IPS-18c (cell line): ENCODE results near the gene PTTG1.

Experiments used
- H3K4me3 ChIP-seq: 2 replicates; pipeline ENCODE4 v1.7.0; 2013; ENCODE audit warnings: low read depth, mild to moderate bottlenecking, low read length, moderate library complexity; ENCODE audit not compliant: insufficient read depth
- H3K9me3 ChIP-seq: one replicate; pipeline ENCODE4 v1.6.1; 2013; ENCODE audit warnings: mild to moderate bottlenecking, low read length, moderate library complexity; ENCODE audit not compliant: control insufficient read depth, insufficient read depth

The PTTG1 gene

GRCh38 chr5:160421625-160422258, at the start of gene PTTG1:
Gene PTTG1, plus strand, starts transcription at chr5:160421855. Its CDS starts 458 bp downstream, at chr5:160422313.
- no peaks in the 10 kb centered on the region for H3K9me3 ChIP-seq
- H3K4me3 ChIP-seq: peak within 1 kb of the TSS; percentile 82

DNA sequence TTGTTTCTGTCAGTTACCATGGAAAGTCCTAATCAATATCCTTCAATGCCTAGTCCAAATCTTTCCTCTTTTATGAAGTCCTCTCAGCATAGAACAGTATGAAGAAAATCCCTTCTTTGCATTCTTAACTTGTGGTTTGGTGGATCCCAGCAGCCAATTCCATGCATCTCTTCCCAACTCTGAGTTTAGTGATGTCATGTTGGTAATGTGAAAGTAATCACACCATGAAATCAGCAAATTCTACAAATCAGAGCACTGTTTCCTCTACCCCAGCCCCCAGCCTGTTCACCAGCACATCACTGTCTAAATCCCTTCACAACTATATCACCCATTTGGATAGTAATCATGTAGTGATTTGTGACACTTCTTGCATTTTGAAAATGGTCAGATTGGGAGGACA, 46.5 kb upstream of the PTTG1 start:
- Histone ChIP-seq H3K9me3 (no peaks in the 10 kb centered on the region), H3K4me3 (no peak overlapping the region)

- Histone ChIP-seq H3K9me3 (no peaks in the 10 kb centered on the region), H3K4me3 (no peak overlapping the region)
These were observed 46.0 kb upstream of the PTTG1 start for GRCh38 chr5:160375701-160376100.

DNA sequence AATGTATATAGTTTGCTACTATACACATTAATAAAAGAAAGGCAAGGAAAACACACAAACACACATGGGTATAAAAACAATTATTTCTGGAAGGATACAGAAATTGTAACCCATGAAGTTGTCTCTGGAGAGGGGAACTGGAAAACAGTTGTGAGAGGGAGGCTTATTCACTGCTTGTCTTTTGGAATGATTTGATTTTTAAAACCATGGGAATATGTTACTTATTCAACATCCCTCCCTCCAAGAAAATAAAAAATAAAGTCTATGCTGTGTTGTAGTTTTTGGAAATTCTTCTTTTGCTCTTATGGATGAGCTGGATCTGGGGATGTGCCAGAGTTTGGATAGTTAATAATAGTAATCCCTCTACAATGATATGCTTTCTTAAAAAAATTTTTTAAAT, 45.2 kb upstream of the PTTG1 start:
- no peaks in the 10 kb centered on the region for H3K9me3 ChIP-seq
- no peak overlapping the region for H3K4me3 ChIP-seq

GRCh38 chr5:160377651-160378050, 44.0 kb upstream of the PTTG1 start:
- Histone ChIP-seq H3K4me3 (no peak overlapping the region), H3K9me3 (no peaks in the 10 kb centered on the region)

DNA sequence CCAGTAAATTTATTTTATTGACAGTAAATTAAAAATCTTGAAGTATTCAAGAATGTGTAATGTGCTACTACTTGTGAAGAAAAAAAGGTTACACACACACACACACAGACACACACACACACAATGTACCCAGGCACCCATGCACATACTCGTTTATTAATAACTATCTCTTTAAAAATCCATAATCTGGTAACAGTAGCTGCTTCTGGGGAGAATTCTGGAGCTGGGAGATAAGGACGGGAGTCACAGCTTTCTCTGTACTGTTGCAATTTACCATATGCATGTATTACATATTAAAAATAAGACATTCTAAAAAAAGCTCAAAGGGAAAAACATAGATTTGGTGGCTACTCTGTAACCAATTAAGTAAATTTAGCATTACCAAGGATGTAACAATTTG, 43.3 kb upstream of the PTTG1 start:
- no peak overlapping the region for H3K4me3 ChIP-seq
- no peaks in the 10 kb centered on the region for H3K9me3 ChIP-seq

DNA sequence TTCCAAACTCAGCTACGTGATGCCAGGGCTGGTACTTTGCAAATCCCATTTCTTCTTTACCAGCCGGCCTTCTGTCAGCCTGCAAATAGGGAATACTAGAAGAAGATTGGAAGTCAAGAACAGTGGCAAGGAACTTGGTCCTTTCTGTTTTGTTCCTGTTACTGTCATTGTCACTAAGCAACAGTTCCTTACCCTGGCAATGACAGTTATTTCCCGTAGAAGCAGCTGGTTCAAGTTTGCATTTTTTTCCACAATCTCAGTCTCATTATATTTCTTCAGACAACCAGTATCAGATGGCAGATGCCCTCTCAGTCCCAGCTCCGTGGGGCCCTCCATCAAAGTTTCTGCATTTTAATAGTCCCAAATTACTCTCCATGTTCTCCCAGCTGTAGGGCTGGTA, 42.1 kb upstream of the PTTG1 start:
- H3K4me3 ChIP-seq: no peak overlapping the region
- H3K9me3 ChIP-seq: no peaks in the 10 kb centered on the region

DNA sequence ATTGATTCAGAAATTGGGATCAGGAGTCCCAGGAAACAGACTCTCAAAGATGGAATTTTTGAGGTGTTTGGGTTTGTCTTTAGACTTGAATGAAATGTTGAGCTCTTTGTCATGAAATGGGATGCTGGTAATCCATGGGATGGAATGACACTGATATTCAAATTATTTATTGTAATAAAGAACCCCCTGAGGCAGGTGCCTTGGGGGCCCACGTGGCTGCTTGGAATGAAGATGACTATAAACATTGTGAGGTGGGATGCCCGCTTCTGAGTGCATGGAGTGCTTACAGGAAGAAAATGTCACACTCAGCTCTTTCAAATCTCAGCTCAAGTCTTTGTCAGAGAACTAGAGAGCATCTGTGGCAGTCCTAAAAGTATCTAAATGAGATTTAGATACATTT, 41.6 kb upstream of the PTTG1 start:
- H3K4me3 ChIP-seq: no peak overlapping the region
- H3K9me3 ChIP-seq: no peaks in the 10 kb centered on the region

GRCh38 chr5:160382346-160382745, 39.3 kb upstream of the PTTG1 start:
- Histone ChIP-seq H3K9me3 (no peaks in the 10 kb centered on the region), H3K4me3 (no peak overlapping the region)

DNA sequence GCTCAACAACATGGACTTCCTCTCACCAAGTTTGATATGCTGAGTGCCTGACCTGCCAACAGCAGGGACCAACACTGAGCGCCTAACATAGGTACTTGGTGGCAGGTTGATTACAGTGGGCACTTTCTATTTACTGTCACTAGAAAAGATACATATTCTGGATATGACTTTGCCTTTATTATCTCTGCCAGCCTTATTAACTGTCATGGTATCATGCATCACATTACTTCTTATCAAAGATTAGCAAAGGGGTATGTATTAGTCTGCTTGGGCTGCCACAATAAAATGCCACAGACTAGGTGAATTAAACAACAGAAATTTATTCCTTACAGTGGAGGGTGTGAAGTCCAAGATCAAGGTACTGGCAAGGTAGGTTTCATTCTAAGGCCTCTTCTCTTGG, 37.0 kb upstream of the PTTG1 start:
- H3K4me3 ChIP-seq: no peak overlapping the region
- H3K9me3 ChIP-seq: no peaks in the 10 kb centered on the region

DNA sequence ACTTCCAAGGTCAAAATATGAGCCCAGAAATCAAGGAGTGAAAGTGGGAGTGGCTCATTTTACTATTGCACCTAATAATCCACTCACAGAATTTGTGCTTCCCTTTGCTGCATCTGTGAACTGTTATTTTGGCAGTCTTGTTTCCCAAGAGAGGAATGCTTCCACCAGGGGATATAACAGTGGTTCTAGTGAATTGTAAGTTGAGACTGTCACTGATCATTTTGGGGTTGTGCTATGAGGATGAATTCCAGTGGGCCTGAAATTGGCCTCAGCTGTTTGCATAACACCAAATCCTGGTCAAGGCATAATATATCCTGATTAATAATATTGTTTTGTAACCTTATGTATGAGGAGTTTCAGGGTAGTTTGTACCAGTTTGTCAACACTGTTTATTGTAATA, 36.2 kb upstream of the PTTG1 start:
- Histone ChIP-seq H3K9me3 (no peaks in the 10 kb centered on the region), H3K4me3 (no peak overlapping the region)

DNA sequence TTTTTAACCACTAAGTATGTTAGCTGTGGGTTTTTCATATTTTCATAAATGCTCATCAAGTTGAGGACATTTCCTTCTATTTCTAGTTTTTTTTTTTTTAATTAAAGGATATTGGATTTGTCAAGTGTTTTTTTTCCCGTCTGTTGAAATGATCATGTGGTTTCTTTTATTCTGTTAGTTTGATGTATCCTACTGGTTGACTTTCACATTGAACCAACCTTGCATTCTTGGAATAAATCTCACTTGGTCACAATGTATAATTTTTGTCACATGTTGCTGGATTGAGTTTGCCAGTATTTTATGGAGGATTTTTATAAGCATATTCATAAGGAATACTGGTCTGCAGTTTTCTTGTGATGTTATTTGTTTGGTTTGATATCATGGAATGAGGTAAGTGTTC, 34.2 kb upstream of the PTTG1 start:
- no peak overlapping the region for H3K4me3 ChIP-seq

DNA sequence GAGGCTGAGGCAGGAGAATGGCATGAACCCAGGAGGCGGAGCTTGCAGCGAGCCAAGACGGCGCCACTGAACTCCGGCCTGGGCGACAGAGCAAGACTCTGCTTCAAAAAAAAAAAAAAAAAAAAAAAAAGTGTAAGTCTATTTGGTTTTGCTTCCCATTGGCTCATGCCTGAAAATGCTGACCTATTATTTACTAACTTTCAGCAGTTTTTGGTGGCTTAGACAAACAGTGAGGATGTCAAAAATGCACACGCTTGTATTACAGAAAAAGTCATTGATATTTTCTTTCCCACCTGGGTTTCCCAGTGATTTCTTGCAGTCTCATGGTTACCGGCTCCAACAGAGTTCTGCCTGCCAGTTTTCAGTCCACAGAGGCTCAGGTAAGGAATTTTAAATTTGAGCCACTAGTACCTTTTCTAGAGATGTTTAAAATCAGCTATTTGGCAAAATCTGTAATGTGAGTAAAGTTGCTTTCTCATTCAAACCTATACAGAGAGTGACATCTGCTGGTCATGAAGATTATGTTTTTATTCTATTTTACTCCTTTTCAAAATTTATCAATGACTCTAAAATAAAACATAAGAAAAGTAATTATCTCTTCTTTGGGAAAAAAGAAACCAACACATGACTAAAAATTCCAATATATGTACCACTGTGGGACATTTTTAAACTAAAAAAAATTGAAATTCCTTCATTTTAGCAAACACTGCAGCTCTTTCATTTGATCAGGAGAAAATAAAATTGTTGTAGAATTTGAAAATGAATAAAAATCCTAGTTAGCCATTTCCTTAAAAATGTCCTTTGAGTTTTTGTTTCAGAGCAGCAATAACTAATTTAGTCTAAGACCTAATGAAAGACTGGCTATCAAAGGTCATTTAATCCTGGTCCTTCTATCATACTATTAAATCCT, 30.6 kb upstream of the PTTG1 start:
- Histone ChIP-seq H3K4me3 (no peak overlapping the region), H3K9me3 (no peaks in the 10 kb centered on the region)

More for the DNA sequence above, 34.2 kb upstream of the PTTG1 start:
- no peaks in the 10 kb centered on the region for H3K9me3 ChIP-seq

- Histone ChIP-seq H3K4me3 (no peak overlapping the region), H3K9me3 (no peaks in the 10 kb centered on the region)
These were observed 26.5 kb upstream of the PTTG1 start for GRCh38 chr5:160395111-160395510.

- H3K4me3 ChIP-seq: no peak overlapping the region
- H3K9me3 ChIP-seq: no peaks in the 10 kb centered on the region
These were observed 24.2 kb upstream of the PTTG1 start for GRCh38 chr5:160397492-160397891.

GRCh38 chr5:160398806-160399205, 22.8 kb upstream of the PTTG1 start:
- no peaks in the 10 kb centered on the region for H3K9me3 ChIP-seq
- peak overlapping the region; percentile 22 for H3K4me3 ChIP-seq

GRCh38 chr5:160399402-160400353, 22.0 kb upstream of the PTTG1 start, which contains the start of gene FAM200C:
Gene FAM200C, minus strand, starts transcription at chr5:160400054. Its CDS starts 4,564 bp downstream, at chr5:160395490.
- Histone ChIP-seq H3K9me3 (no peaks in the 10 kb centered on the region), H3K4me3 (peak within 1 kb of the TSS; percentile 63)
